Measurements from ENCODE around the gene HSPA4.

DNA sequence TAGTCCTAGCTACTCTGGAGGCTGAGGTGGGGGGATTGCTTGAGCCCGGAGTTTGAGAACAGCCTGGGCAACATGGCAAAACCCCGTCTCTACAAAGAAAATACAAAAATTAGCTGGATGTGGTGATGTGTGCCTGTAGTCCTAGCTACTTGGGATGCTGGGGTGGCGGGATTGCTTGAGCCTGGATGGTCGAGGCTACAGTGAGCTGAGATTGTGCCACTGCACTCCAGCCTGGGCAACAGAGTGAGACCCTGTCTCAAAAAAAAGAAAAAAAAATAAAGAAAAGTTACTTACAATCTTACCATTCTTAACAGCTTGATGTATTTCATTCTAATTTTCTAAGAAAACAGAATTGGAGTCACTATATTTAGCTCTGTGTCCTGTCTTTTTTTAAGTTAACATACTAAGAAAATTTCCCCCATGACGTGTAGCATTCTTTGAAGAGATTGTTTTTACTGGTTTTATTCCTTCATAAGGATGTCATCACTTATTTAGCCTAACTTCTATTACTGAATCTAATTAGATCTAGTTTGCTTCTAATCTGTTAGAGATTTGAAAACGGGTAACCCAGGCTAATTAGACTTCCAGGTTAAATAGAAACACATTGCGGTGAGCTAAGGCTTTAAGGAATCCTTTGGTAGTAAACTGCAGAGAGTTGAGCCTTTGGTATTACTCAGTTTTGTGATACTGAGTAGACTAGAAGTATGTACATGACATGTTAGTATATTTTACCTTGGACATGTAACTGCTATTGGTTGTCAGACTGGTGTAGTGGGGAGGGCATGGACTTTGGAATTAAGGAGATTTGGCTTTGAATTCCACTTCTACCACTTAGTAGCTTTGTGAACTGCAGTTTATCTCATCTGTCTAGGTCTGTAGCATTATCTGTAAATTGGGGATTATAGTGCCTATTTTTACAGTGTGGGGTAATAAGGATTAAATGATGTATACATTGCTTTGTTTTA is 24.0 kb downstream of the HSPA4 start:
- TF ChIP-seq POLR2A (IDR thresholded peaks at IDR 0.05) (no peak), CTCF (IDR thresholded peaks at IDR 0.05) (no peak), EP300 (IDR thresholded peaks at IDR 0.05) (no peak)

Data from suprapubic skin (tissue), 3 donors.